Skeletal muscle satellite cell (primary cell): ENCODE results near the gene MLLT6.

Experiments
- H3K27me3 ChIP-seq: 2 replicates; pipeline ENCODE4 v1.7.0; 2013; ENCODE audit warnings: low read length; ENCODE audit not compliant: control insufficient read depth, insufficient read depth
- H3K36me3 ChIP-seq: 2 replicates; pipeline ENCODE4 v1.7.0; 2013; ENCODE audit warnings: mild to moderate bottlenecking, control low read depth, low read length; ENCODE audit not compliant: insufficient read depth
- H3K4me1 ChIP-seq: 2 replicates; pipeline ENCODE4 v1.7.0; 2013; ENCODE audit warnings: low read length; ENCODE audit not compliant: control insufficient read depth, insufficient read depth
- H3K4me2 ChIP-seq: 2 replicates; pipeline ENCODE4 v1.7.0; 2013; ENCODE audit warnings: mild to moderate bottlenecking, low read length
- H3K4me3 ChIP-seq: 2 replicates; pipeline ENCODE4 v1.7.0; 2013; ENCODE audit warnings: low read length
- H3K9ac ChIP-seq: 2 replicates; pipeline ENCODE4 v1.7.0; 2013; ENCODE audit warnings: mild to moderate bottlenecking, low read depth, low read length, moderate library complexity
- H3K9me3 ChIP-seq: replicated peaks from 2 replicates; pipeline ENCODE4 v1.7.0; 2013; ENCODE audit warnings: mild to moderate bottlenecking, control low read depth, low read length

The MLLT6 gene

DNA sequence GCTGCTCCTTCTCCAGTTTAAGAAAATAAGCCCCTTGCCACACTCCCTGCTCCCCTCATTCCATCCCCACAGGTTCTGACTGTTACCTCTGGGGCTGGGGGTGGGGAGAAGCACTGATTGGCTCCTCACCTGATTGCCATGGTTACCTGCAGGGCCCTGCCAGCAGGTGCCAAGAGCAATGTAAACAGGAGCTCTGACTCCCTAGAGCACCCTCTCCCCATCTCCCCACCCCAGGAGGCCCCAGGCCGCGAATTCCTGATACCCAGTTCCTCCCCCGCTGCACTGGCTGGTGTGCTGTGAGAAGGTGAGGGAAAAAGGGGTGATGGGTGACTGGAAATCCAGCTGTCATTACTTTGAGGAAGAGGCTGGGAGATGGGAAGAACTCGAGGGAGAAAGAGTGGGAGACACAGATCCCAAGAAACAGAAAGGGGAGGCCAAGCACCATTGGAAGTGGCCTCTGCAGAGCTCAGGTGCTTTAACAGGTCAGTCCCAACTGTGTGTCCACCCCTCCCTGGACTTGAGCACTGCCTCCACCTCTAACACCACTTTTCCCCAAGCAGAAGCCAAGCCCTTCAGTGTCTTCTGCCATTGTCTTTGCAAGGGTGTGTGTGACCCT lies 38.6 kb downstream of the MLLT6 start:
- Histone ChIP-seq H3K36me3 (peaks cover 13% of the 10 kb centered on the region), H3K4me2 (no peak overlapping the region), H3K9ac (no peak overlapping the region), H3K4me3 (no peak overlapping the region), H3K9me3 (no peaks in the 10 kb centered on the region), H3K4me1 (peaks cover 34% of the 10 kb centered on the region), H3K27me3 (no peaks in the 10 kb centered on the region)

DNA sequence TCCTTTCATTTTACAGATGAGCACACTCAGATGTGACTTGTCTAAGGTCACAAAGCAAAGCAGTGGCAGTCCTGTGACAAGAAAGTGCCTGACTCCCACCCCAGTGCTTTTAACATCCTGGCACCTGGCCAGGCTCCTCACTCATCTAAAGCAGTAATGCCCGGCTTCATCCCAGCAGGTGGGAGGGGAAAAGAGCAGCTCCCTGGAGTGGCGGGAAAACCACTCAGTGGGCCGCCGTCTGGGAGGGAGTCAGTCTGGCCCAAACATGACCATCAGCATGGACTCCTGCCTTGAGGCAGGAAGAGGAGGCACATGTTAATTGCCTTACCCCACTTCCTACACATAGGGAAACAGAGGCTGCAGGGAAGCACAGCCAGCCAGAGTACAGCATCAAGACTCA lies 40.5 kb downstream of the MLLT6 start:
- H3K36me3 ChIP-seq: no peaks in the 10 kb centered on the region
- no peaks in the 10 kb centered on the region for H3K27me3 ChIP-seq
- H3K4me3 ChIP-seq: no peak overlapping the region
- H3K9me3 ChIP-seq: no peaks in the 10 kb centered on the region
- peak overlapping the region; percentile 90 for H3K4me2 ChIP-seq
- peaks cover 45% of the 10 kb centered on the region for H3K4me1 ChIP-seq
- no peak overlapping the region for H3K9ac ChIP-seq

DNA sequence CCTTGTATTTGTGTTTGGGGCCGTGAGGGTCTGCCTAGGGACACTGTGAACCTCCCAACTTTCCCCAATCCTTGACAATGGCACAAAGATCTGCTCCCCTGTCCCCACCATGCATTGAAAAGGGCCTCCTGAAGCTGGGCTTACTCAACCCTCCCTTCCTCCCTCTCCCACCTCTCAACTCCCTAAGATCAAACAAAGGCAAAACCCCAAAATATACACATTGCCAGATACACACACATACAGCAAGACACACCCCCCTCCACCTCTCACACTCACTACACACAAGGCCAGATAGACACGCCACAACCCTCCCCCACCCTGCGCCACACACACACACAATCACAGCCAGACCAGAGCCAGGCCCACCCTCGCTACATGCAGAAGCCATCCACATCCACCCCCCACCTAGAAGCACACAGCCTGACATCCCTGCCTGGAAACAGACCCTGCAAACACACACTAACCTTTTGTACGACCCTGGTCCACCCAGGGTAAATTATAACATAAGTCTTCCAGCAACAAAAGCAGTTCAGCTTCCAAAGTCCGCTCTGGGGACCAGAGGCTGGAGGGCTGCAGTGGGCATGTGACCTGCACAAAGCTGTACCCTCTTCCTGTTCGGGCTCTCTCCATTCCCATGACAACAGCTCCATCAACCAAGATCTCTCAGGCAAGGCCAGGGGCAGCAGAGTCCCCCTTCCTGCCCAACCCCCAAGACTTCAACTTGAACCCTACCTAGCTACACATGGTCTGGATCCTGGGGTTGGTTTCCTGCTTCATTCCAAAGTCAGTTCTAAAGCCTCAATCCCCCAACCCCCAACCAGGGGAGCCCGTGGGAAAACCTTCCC lies 41.2 kb downstream of the MLLT6 start:
- H3K9me3 ChIP-seq: no peaks in the 10 kb centered on the region
- H3K4me1 ChIP-seq: peaks cover 49% of the 10 kb centered on the region
- H3K27me3 ChIP-seq: no peaks in the 10 kb centered on the region
- peak overlapping the region; percentile 90 for H3K4me2 ChIP-seq
- peak overlapping the region; percentile 96 for H3K4me3 ChIP-seq
- peak overlapping the region; percentile 93 for H3K9ac ChIP-seq
- H3K36me3 ChIP-seq: no peaks in the 10 kb centered on the region

DNA sequence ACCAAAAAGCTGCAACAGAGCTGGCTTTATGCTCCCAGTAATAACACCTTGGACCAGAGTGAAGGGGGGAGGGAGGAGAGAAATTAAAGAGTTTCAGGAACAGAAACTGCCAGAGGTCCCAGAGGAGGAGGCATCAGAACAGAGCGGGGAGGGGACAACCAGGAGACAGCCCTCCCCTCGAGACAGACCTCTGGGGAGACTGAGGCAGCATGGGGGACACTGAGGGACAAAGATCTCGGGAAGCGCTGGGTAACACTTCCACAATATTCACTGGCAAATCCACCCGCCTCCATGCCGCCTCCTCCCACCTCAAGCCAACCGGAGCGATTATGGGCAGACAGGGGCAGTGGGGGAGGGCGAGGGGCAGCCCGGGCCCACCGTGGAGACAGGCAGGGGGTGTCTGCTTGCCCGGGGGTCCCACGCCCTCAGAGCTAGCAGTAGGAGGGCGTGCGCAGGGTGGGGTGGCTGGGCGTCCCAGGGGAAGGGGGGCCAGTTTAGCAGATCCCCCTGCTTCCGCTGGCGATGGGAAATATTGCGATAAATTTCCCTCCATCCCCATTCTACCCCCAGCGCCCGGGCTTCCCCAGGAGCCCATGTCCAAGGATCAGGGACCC lies 41.9 kb downstream of the MLLT6 start:
- Histone ChIP-seq H3K4me3 (peak overlapping the region; percentile 96), H3K9me3 (no peaks in the 10 kb centered on the region), H3K4me1 (peaks cover 50% of the 10 kb centered on the region), H3K9ac (peak overlapping the region; percentile 93), H3K36me3 (no peaks in the 10 kb centered on the region), H3K4me2 (peak overlapping the region; percentile 90), H3K27me3 (no peaks in the 10 kb centered on the region)

DNA sequence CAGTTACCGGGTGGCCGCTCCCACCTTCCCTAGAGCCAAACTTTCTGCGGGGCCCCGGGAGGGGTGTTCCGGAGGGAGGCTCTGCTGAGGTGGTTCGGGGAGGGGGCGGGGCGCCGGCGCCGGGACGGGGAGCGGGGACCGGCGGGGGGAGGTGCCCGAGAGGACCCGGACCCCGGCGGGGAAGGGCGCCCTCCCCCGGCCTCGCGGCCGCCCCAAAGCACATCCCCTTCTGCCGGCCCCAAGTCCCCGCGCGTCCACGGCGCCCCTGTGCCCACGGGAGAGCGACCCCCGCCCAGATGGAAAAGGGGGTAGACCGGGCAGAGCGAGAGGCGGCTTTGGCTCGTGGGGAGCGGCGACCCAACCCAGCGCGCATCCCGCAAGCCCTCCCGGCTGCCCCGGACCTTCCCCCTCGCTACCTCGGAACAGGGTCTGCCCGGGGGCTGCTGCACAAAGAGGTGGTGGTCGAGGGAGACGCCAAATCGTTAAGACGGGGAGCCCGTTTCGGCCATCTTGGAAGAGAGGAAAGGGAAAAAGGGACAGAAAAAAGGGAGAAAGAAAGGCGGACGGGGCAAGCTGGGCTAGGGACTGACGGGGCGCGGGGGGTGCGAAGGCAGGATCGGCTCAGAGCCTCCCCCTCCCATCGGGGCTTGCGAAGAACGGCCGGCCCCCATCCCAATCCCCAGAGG lies 42.5 kb downstream of the MLLT6 start:
- Histone ChIP-seq H3K4me3 (peak overlapping the region; percentile 96), H3K4me1 (peaks cover 43% of the 10 kb centered on the region), H3K27me3 (no peaks in the 10 kb centered on the region), H3K36me3 (no peaks in the 10 kb centered on the region), H3K4me2 (peak overlapping the region; percentile 90), H3K9ac (peak overlapping the region; percentile 93), H3K9me3 (no peaks in the 10 kb centered on the region)

DNA sequence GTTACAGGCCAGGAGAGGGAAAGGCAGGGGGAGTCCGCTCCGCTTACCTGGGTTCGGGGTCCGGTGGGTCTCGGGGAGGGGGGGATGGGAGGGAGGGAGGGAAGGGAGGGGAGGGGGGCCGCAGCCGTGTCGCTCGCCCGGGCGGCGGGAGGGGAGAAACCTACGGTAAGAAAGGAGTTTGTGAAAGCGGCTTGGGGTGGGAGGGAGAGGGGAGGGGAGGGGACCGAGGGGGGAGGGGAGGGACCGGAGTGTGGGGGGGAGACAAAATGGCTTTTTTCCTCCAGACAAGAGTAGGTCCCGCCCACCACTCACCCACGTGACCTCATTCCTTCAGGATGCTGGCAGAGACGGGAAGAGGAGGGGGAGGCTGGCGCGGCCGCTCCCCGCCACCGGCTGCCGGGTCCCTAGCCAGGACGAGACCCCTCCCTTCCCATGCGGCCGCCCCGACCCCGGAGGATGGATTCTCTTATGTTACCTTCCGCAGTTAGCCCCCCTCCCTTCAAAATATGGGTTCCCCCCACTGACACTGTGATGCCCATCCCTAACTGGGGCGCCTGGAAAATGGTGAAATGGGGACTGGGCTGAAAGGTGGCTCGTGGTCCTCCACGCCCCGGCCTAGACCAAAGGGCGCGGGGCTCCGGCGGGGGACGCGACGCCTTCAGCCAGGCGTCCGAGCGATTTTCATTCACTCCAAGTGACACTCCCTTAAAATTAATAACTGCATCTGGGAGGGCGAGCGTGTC lies 43.2 kb downstream of the MLLT6 start, which contains the start of gene PCGF2:
PCGF2 (minus strand) TSS at position 188 of the 743 bp plus-strand sequence. CDS start 7,934 bp downstream, outside the sequence.
- H3K4me2 ChIP-seq: peak within 1 kb of the TSS; percentile 97
- peak within 1 kb of the TSS; percentile 93 for H3K9ac ChIP-seq
- no peaks in the 10 kb centered on the region for H3K27me3 ChIP-seq
- no peaks in the 10 kb centered on the region for H3K9me3 ChIP-seq
- H3K4me1 ChIP-seq: peaks cover 36% of the 10 kb centered on the region
- no peaks in the 10 kb centered on the region for H3K36me3 ChIP-seq
- peak within 1 kb of the TSS; percentile 96 for H3K4me3 ChIP-seq

DNA sequence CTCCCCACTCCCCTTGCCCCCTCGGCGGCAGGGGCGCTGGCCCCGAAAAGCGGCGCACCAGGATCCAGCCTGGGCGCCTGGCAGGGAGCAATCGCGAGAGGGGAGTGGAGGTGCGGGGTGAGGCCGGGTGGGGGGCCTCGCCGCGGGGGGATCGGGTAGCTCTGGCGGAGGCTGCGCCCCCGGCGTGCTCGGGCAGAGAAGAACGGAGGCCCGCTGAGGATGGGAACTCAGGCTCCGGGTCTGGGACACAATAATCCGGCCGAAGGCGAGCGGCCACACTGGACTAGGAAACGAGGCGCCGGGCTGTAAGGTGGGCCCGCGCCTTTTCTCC lies 43.8 kb downstream of the MLLT6 start:
- Histone ChIP-seq H3K4me2 (peak overlapping the region; percentile 97), H3K9ac (peak overlapping the region; percentile 80), H3K9me3 (no peaks in the 10 kb centered on the region), H3K27me3 (no peaks in the 10 kb centered on the region), H3K4me1 (peaks cover 36% of the 10 kb centered on the region), H3K36me3 (peaks cover 2% of the 10 kb centered on the region), H3K4me3 (peak overlapping the region; percentile 96)

DNA sequence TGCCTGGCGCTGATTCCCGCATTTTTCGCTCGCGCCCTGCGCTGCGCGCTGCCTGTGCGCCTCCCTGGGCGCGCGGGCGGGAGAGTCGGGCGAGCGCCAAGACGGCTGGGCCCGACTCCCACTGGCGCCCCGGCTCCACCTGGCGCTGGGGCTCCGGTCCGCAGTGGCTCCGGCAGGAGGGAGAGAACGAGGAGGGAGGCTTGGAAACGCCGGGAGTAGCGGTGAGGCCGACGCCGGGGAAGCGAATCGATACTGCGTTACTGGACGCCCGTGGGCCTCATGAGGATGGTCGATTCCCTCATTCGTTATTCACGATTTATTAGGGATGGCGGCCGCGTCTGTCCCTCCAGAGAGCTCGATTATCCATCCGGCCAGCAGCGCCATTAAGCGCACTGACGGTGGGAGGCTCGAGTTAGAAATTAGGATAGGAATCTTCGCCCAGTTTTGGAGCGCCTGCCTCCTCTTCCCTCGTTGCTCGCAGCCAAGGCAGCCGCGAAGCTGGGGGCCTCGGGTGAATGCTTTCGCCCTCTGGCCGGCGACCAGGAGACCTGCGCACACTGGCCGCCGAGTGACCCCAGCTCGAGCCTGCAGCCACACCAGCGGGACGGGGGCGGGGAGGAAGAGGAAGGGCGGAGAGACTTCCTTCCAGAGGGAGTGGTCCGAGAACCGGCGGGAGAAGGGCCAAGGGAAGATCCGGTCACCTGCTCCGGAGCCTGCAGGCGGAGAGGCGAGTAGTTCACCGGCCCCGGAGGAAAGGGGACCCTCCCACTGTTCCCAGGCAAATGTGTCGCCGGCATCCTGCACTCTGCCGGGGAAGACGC lies 44.4 kb downstream of the MLLT6 start:
- H3K9me3 ChIP-seq: no peaks in the 10 kb centered on the region
- H3K27me3 ChIP-seq: no peaks in the 10 kb centered on the region
- H3K9ac ChIP-seq: peak overlapping the region; percentile 80
- H3K36me3 ChIP-seq: peaks cover 5% of the 10 kb centered on the region
- peaks cover 38% of the 10 kb centered on the region for H3K4me1 ChIP-seq
- H3K4me3 ChIP-seq: peak overlapping the region; percentile 96
- peak overlapping the region; percentile 97 for H3K4me2 ChIP-seq

DNA sequence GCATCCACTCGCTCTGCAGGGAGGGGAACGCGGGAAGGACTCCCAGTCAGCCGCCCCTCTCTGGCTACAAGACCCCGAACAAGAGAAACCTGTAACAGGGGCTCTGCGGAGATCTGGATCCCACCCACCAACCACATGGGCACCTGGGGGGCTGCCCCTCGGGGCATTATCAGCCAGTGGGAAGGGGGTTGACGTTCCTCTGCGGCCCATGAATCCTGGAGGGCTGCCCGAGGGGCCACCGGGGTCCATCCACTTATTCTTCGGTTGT lies 44.9 kb downstream of the MLLT6 start:
- H3K4me1 ChIP-seq: peaks cover 38% of the 10 kb centered on the region
- H3K4me3 ChIP-seq: peak overlapping the region; percentile 96
- H3K36me3 ChIP-seq: peaks cover 9% of the 10 kb centered on the region
- peak overlapping the region; percentile 97 for H3K4me2 ChIP-seq
- no peaks in the 10 kb centered on the region for H3K9me3 ChIP-seq
- H3K27me3 ChIP-seq: no peaks in the 10 kb centered on the region
- H3K9ac ChIP-seq: peak overlapping the region; percentile 80

DNA sequence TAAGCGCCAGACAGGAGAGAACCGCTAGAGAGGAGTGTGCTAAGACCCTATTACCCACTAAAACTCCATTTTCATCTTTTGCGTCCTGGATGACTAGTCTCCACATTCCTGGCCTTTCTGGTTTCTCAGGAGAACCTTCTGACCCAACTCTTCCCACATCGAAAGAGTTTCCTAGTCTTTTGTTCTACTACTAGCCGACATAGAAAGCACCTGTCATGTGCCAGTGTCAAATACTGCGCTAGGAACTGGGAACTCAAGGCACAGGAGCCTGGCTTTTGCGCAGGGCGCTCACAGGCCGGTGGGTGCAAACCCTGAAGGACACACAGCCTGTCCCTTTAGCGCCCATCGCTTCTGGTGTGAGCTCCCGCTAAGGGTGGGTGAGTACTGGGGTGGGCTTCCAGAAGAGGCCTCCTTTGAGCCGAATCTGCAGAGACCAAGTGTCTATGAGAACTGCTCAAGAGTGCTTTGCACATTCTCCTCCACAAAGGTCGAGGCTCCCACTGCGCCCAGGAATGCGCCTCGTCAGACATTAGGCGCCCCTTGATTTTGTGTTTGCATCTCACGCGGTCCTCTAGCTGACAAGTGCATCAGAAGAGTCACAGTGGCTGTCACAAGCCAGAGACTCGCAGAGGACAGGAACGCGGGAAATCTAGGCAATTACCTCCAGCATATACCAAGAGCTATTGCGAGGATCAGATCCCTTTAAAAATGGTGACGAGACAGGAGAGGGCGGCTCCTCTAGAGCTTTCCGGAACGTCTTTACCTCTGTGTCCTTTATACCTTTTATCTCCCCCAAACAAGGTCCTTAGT lies 45.4 kb downstream of the MLLT6 start:
- peak overlapping the region; percentile 96 for H3K4me3 ChIP-seq
- H3K9me3 ChIP-seq: no peaks in the 10 kb centered on the region
- peak overlapping the region; percentile 97 for H3K4me2 ChIP-seq
- peaks cover 36% of the 10 kb centered on the region for H3K4me1 ChIP-seq
- H3K27me3 ChIP-seq: no peaks in the 10 kb centered on the region
- peaks cover 9% of the 10 kb centered on the region for H3K36me3 ChIP-seq
- peak overlapping the region; percentile 80 for H3K9ac ChIP-seq
